ENCODE results near the gene RALGPS1. TPM values are rescaled to one million over a fixed set of nuclear protein-coding genes. Genes with fewer than 3 reads are reported as not detected.

The RALGPS1 gene
- total RNA-seq, 1 donor from 2014 or later, result 15.2 TPM

GRCh38 chr9:127205952-127206351, 291.4 kb downstream of the RALGPS1 start:
- Histone ChIP-seq H3K27ac (no peak overlapping the region), H3K27me3 (no peaks in the 10 kb centered on the region), H3K4me1 (peaks cover 18% of the 10 kb centered on the region), H3K4me3 (no peak overlapping the region), H3K9me3 (no peaks in the 10 kb centered on the region), H3K36me3 (no peaks in the 10 kb centered on the region)
- DNase-seq (ENCODE audit: extremely low spot score in 2 of 2), result no peak
- TF ChIP-seq POLR2A (IDR thresholded peaks at IDR 0.05), result no peak
- TF ChIP-seq CTCF (IDR thresholded peaks at IDR 0.05), result no peak
- no peak for TF ChIP-seq POLR2AphosphoS5 (IDR thresholded peaks at IDR 0.05; ENCODE audit: insufficient read depth in 1 of 2, low read depth in 1 of 2)
- intact Hi-C loops (cut with DNase I), result no loop called here

GRCh38 chr9:127206666-127207065, 292.1 kb downstream of the RALGPS1 start:
- H3K36me3 ChIP-seq, result no peaks in the 10 kb centered on the region
- intact Hi-C loops (cut with DNase I), result no loop called here
- no peak overlapping the region for H3K27ac ChIP-seq
- no peak for TF ChIP-seq CTCF (IDR thresholded peaks at IDR 0.05)
- no peak for TF ChIP-seq POLR2A (IDR thresholded peaks at IDR 0.05)
- no peak for TF ChIP-seq POLR2AphosphoS5 (IDR thresholded peaks at IDR 0.05; ENCODE audit: insufficient read depth in 1 of 2, low read depth in 1 of 2)
- peaks cover 18% of the 10 kb centered on the region for H3K4me1 ChIP-seq
- DNase-seq (ENCODE audit: extremely low spot score in 2 of 2), result no peak
- H3K4me3 ChIP-seq, result no peak overlapping the region
- H3K27me3 ChIP-seq, result no peaks in the 10 kb centered on the region
- H3K9me3 ChIP-seq, result no peaks in the 10 kb centered on the region

GRCh38 chr9:127207734-127208410, 293.3 kb downstream of the RALGPS1 start:
- Histone ChIP-seq H3K4me1 (peaks cover 13% of the 10 kb centered on the region), H3K36me3 (no peaks in the 10 kb centered on the region), H3K27me3 (no peaks in the 10 kb centered on the region), H3K27ac (no peak overlapping the region), H3K4me3 (no peak overlapping the region), H3K9me3 (no peaks in the 10 kb centered on the region)
- TF ChIP-seq POLR2A (IDR thresholded peaks at IDR 0.05) (no peak), POLR2AphosphoS5 (IDR thresholded peaks at IDR 0.05; ENCODE audit: insufficient read depth in 1 of 2, low read depth in 1 of 2) (no peak), CTCF (IDR thresholded peaks at IDR 0.05) (no peak)
- intact Hi-C loops (cut with DNase I), result no loop called here
- no peak for DNase-seq (ENCODE audit: extremely low spot score in 2 of 2)

GRCh38 chr9:127208416-127208815, 293.8 kb downstream of the RALGPS1 start:
- no peak for DNase-seq (ENCODE audit: extremely low spot score in 2 of 2)
- Histone ChIP-seq H3K4me1 (peaks cover 12% of the 10 kb centered on the region), H3K36me3 (no peaks in the 10 kb centered on the region), H3K4me3 (no peak overlapping the region), H3K27ac (no peak overlapping the region), H3K27me3 (no peaks in the 10 kb centered on the region), H3K9me3 (no peaks in the 10 kb centered on the region)
- TF ChIP-seq POLR2AphosphoS5 (IDR thresholded peaks at IDR 0.05; ENCODE audit: insufficient read depth in 1 of 2, low read depth in 1 of 2), result no peak
- TF ChIP-seq CTCF (IDR thresholded peaks at IDR 0.05), result no peak
- TF ChIP-seq POLR2A (IDR thresholded peaks at IDR 0.05), result no peak
- intact Hi-C loops (cut with DNase I), result no loop called here

GRCh38 chr9:127209220-127209619, 294.6 kb downstream of the RALGPS1 start:
- no peaks in the 10 kb centered on the region for H3K27me3 ChIP-seq
- H3K36me3 ChIP-seq, result no peaks in the 10 kb centered on the region
- no peaks in the 10 kb centered on the region for H3K9me3 ChIP-seq
- no peak for DNase-seq (ENCODE audit: extremely low spot score in 2 of 2)
- no peak for TF ChIP-seq CTCF (IDR thresholded peaks at IDR 0.05)
- no peak for TF ChIP-seq POLR2AphosphoS5 (IDR thresholded peaks at IDR 0.05; ENCODE audit: insufficient read depth in 1 of 2, low read depth in 1 of 2)
- TF ChIP-seq POLR2A (IDR thresholded peaks at IDR 0.05), result no peak
- peaks cover 12% of the 10 kb centered on the region for H3K4me1 ChIP-seq
- no peak overlapping the region for H3K27ac ChIP-seq
- H3K4me3 ChIP-seq, result no peak overlapping the region
- intact Hi-C loops (cut with DNase I), result no loop called here

All from vagina (tissue), 2 donors.